Measurements from ENCODE around the gene DIAPH1. TPM values are rescaled to one million over a fixed set of nuclear protein-coding genes. Genes with fewer than 3 reads are reported as not detected.
A peak's percentile ranks its signal among the peaks of the same experiment; 100 is the strongest.

Gene DIAPH1
- total RNA-seq, 1 donor from 2014 or later = 64.1 TPM

GRCh38 chr5:141560151-141560550 lies 58.6 kb downstream of the DIAPH1 start:
- Histone ChIP-seq H3K27ac (peak overlapping the region; percentile 86), H3K36me3 (peaks cover 0 to 6% of the 10 kb centered on the region in 2 donors), H3K4me1 (peaks cover 32% of the 10 kb centered on the region), H3K4me3 (peak overlapping the region; percentile 11 to 14), H3K9me3 (no peaks in the 10 kb centered on the region), H3K27me3 (no peaks in the 10 kb centered on the region)
- no peak for DNase-seq (ENCODE audit: extremely low spot score in 2 of 2)
- intact Hi-C loops (cut with DNase I) = loop anchor here (5.0 to 10.0 kb wide), 3 partner anchors 33 to 238 kb away; partner anchors contain the start of genes PCDHGA10, PCDHGB7 and TAF7
- TF ChIP-seq POLR2A (IDR thresholded peaks at IDR 0.05) (no peak), POLR2AphosphoS5 (IDR thresholded peaks at IDR 0.05; ENCODE audit: insufficient read depth in 1 of 2, low read depth in 1 of 2) (no peak)

- intact Hi-C loops (cut with DNase I) = no loop called here
Observed at GRCh38 chr5:141559461-141559860, 59.3 kb downstream of the DIAPH1 start.

GRCh38 chr5:141558150-141558549 lies 60.6 kb downstream of the DIAPH1 start:
- intact Hi-C loops (cut with DNase I) = no loop called here
- TF ChIP-seq POLR2AphosphoS5 (IDR thresholded peaks at IDR 0.05; ENCODE audit: insufficient read depth in 1 of 2, low read depth in 1 of 2) (no peak), CTCF (IDR thresholded peaks at IDR 0.05) (no peak), POLR2A (IDR thresholded peaks at IDR 0.05) (no peak)
- Histone ChIP-seq H3K4me3 (peak overlapping the region in 1 of 2 donors; percentile 40), H3K27me3 (no peaks in the 10 kb centered on the region), H3K36me3 (peaks cover 0 to 6% of the 10 kb centered on the region in 2 donors), H3K9me3 (no peaks in the 10 kb centered on the region), H3K4me1 (peaks cover 28% of the 10 kb centered on the region), H3K27ac (peak overlapping the region; percentile 86)
- no peak for DNase-seq (ENCODE audit: extremely low spot score in 2 of 2)

More at GRCh38 chr5:141559461-141559860, 59.3 kb downstream of the DIAPH1 start:
- H3K27ac ChIP-seq = peak overlapping the region; percentile 86
- H3K36me3 ChIP-seq = peaks cover 0 to 6% of the 10 kb centered on the region in 2 donors
- H3K27me3 ChIP-seq = no peaks in the 10 kb centered on the region
- H3K9me3 ChIP-seq = no peaks in the 10 kb centered on the region
- no peak overlapping the region for H3K4me3 ChIP-seq
- DNase-seq (ENCODE audit: extremely low spot score in 2 of 2) = no peak
- peaks cover 32% of the 10 kb centered on the region for H3K4me1 ChIP-seq
- no peak for TF ChIP-seq POLR2A (IDR thresholded peaks at IDR 0.05)
- TF ChIP-seq POLR2AphosphoS5 (IDR thresholded peaks at IDR 0.05; ENCODE audit: insufficient read depth in 1 of 2, low read depth in 1 of 2) = peak in 1 of 2 donors; percentile 44
- no peak for TF ChIP-seq CTCF (IDR thresholded peaks at IDR 0.05)

GRCh38 chr5:141557681-141558136 lies 61.1 kb downstream of the DIAPH1 start:
- H3K36me3 ChIP-seq = peaks cover 0 to 6% of the 10 kb centered on the region in 2 donors
- no peaks in the 10 kb centered on the region for H3K9me3 ChIP-seq
- peak overlapping the region; percentile 86 for H3K27ac ChIP-seq
- H3K4me3 ChIP-seq = peak overlapping the region in 1 of 2 donors; percentile 40
- H3K4me1 ChIP-seq = peaks cover 28% of the 10 kb centered on the region
- peak in 1 of 2 donors; percentile 95 for DNase-seq (ENCODE audit: extremely low spot score in 2 of 2)
- no peaks in the 10 kb centered on the region for H3K27me3 ChIP-seq
- intact Hi-C loops (cut with DNase I) = no loop called here
- TF ChIP-seq POLR2A (IDR thresholded peaks at IDR 0.05) (peak in 1 of 2 donors; percentile 9), CTCF (IDR thresholded peaks at IDR 0.05) (peak; percentile 68 to 90 (median 86)), POLR2AphosphoS5 (IDR thresholded peaks at IDR 0.05; ENCODE audit: insufficient read depth in 1 of 2, low read depth in 1 of 2) (peak; percentile 78 to 80)

- no peak for TF ChIP-seq POLR2AphosphoS5 (IDR thresholded peaks at IDR 0.05; ENCODE audit: insufficient read depth in 1 of 2, low read depth in 1 of 2)
- TF ChIP-seq CTCF (IDR thresholded peaks at IDR 0.05) = no peak
- no peak for TF ChIP-seq POLR2A (IDR thresholded peaks at IDR 0.05)
- H3K27ac ChIP-seq = no peak overlapping the region
- no peak overlapping the region for H3K4me3 ChIP-seq
- peaks cover 22% of the 10 kb centered on the region for H3K9me3 ChIP-seq
- DNase-seq (ENCODE audit: extremely low spot score in 2 of 2) = no peak
- peaks cover 0 to 39% of the 10 kb centered on the region in 2 donors for H3K36me3 ChIP-seq
- no peaks in the 10 kb centered on the region for H3K27me3 ChIP-seq
- H3K4me1 ChIP-seq = no peaks in the 10 kb centered on the region
- intact Hi-C loops (cut with DNase I) = no loop called here
Observed at GRCh38 chr5:141547921-141548320, 70.9 kb downstream of the DIAPH1 start.

Measured in vagina (tissue), 2 donors.